Activated CD8-positive, alpha-beta T cell treated with anti-CD3 and anti-CD28 coated beads for 36 hours (primary cell): ENCODE data around the gene GNB1L. TPM values are rescaled to one million over a fixed set of nuclear protein-coding genes. Genes with fewer than 3 reads are reported as not detected.

Experiments
- ATAC-seq: fragments of 200-7000 bp; cut with Tn5 transposase; one replicate; pipeline ENCODE4 v1.10.0; 2021; ENCODE audit warnings: mild to moderate bottlenecking, moderate library complexity
- CTCF ChIA-PET: fragments of 350-600 bp; sonication (Branson Sonifier 250); formaldehyde crosslinking; loops from one replicate; lab custom pipeline; 2021; ENCODE audit warnings: antibody characterized with exemption; lab: Charles Lee
- POLR2A ChIA-PET: fragments of 350-600 bp; sonication (Branson Sonifier 250); formaldehyde crosslinking; loops from one replicate; lab custom pipeline; 2021; ENCODE audit warnings: antibody characterized with exemption; lab: Charles Lee
- DNase-seq: peaks from one replicate; pipeline ENCODE4 v3.0.0-alpha.2; 2020
- H3K27ac Mint-ChIP-seq: one replicate; pipeline ENCODE4 v1.8.0; 2021; ENCODE audit warnings: mild to moderate bottlenecking, mixed read lengths
- H3K27me3 Mint-ChIP-seq: one replicate; pipeline ENCODE4 v1.8.0; 2021; ENCODE audit warnings: mixed read lengths
- H3K36me3 Mint-ChIP-seq: one replicate; pipeline ENCODE4 v1.8.0; 2021; ENCODE audit warnings: low read depth, mixed read lengths
- H3K4me1 Mint-ChIP-seq: one replicate; pipeline ENCODE4 v1.8.0; 2021; ENCODE audit warnings: low read depth, mixed read lengths
- H3K4me3 Mint-ChIP-seq: one replicate; pipeline ENCODE4 v1.8.0; 2021; ENCODE audit warnings: mild to moderate bottlenecking, moderate library complexity, mixed read lengths
- H3K9me3 Mint-ChIP-seq: one replicate; pipeline ENCODE4 v1.8.0; 2021; ENCODE audit warnings: mixed read lengths
- intact Hi-C: fragments of 100-400 bp; cut with micrococcal nuclease; formaldehyde crosslinking; loops from one replicate; pipeline ENCODE4 v1.10.0; 2022
- total RNA-seq, 2 experiments: library from RNA; stranded (reverse); gene quantifications; one replicate each; pipeline ENCODE4 v1.2.3, GENCODE V29; 2021
- TF ChIP-seq, protein P1 (sequence below): fragments of 200-600 bp; IDR thresholded peaks from one replicate; pipeline ENCODE4 v1.8.0; 2022; ENCODE audit warnings: antibody characterized with exemption, mild to moderate bottlenecking

The GNB1L gene
- total RNA-seq, 2 experiments from 2014 or later = 16.2 to 17.4 TPM

DNA sequence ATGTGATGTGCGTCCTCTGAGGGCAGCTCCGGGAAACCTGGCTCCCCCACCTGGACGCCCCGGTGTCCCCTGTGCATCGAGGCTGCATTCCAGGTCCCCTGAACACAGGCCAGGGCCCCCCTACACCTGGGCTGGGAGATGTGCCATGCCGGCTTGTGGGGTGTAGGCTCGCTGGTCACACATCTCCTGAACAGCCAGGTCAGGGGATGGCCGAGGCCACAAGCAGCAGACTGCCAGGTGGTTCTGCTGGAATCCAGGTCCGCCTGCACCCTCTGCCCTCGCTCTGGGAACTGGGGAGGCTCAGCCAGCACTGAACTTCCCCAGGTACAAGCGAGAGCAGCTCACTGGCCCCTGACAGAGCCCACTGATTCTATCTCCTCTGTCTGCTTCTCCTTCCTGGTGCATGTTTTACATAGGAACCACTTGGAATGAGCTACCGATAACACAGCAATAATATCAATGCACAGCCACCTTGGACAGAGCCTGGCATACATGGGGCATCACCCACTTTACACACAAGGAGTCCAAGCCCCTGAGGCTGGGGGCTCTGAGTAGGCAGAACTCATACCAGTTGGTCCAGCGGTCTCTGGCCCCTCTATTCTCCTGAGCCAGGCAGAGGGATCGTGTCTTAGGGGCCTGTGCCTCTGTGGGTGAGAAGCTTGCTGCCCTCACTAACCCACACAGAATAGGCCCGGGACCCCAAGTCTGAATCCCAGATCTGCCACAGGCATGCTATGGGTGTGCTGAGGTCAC is 47.3 kb downstream of the GNB1L start:
- POLR2A ChIA-PET = no interaction called here
- intact Hi-C loops = no loop called here

DNA sequence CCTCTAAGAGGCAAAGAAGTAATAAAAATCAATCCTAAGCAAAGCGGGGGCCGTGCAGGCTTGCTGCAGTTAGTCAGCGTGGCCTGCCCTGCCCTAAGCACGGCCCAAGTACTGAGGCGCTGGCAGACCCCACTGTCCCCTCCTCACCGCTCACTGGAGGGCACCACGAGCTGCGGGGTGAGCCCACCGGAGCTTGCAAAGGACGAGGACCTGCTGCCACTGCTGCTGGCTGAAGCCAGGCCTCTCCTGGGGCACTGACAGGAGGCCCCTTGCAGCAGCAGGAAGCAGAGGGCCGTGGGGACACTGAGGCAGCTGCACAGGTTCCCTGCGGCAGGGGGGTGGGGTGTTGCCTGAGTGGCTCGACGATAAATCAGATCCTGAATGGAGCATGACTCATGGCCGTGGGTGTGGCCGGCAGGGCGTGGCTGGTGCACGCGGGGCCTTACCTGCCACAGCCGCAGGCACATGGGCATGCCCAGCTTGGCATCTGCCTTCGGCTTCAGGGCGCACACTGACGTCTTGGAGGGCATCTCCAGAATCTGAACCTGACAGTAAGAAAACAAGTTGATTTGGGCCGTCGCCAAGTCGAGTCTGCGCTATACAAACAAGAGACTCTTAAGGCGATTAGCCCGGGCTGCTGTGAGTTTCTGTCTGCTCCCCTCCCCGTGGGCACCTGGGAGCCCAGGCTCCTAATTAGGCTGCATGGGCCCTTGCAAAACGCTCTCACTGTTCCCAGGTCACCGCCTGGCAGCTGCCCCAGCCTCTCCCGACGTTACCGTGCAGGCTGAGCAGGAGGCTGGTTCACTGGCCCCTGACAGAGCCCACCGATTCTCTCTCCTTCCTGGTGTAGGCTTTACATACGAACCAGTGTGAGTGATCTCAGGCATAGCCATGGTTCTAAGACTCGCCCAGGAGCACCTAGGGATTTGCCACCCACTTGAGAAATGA is 48.2 kb downstream of the GNB1L start:
- no peaks in the 10 kb centered on the region for H3K4me1 Mint-ChIP-seq
- no peak for ATAC-seq

More for the DNA sequence above, 47.3 kb downstream of the GNB1L start:
- Mint-ChIP-seq H3K36me3 (no peaks in the 10 kb centered on the region), H3K4me3 (no peak overlapping the region), H3K4me1 (no peaks in the 10 kb centered on the region), H3K27ac (no peak overlapping the region), H3K9me3 (no peaks in the 10 kb centered on the region), H3K27me3 (no peaks in the 10 kb centered on the region)
- DNase-seq (no peak), ATAC-seq (no peak)
- CTCF ChIA-PET = no interaction called here
- TF ChIP-seq, protein P1, sequence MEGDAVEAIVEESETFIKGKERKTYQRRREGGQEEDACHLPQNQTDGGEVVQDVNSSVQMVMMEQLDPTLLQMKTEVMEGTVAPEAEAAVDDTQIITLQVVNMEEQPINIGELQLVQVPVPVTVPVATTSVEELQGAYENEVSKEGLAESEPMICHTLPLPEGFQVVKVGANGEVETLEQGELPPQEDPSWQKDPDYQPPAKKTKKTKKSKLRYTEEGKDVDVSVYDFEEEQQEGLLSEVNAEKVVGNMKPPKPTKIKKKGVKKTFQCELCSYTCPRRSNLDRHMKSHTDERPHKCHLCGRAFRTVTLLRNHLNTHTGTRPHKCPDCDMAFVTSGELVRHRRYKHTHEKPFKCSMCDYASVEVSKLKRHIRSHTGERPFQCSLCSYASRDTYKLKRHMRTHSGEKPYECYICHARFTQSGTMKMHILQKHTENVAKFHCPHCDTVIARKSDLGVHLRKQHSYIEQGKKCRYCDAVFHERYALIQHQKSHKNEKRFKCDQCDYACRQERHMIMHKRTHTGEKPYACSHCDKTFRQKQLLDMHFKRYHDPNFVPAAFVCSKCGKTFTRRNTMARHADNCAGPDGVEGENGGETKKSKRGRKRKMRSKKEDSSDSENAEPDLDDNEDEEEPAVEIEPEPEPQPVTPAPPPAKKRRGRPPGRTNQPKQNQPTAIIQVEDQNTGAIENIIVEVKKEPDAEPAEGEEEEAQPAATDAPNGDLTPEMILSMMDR = no peak

DNA sequence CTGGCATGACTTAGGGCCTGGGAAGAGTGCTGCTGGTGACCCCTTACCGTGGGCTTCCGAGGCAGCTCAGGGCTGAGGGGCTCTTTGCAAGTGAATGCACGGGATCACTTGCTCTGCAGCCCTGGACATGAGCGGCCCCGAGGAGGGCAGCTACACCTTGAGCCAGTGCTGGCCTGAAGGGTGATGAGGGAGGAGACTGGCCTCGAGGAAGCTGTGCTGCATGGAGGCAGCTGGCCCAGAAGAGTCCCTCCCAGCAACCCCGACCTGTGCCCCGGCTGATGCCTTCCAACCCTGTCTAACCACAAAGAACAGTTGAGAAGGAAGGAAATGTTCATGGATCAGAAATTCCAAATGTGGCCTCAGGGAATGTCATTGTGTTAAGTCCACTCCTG is 48.9 kb downstream of the GNB1L start:
- intact Hi-C loops = no loop called here
- CTCF ChIA-PET = no interaction called here
- H3K27me3 Mint-ChIP-seq = no peaks in the 10 kb centered on the region
- H3K9me3 Mint-ChIP-seq = no peaks in the 10 kb centered on the region
- TF ChIP-seq, protein P1 = no peak
- no peak overlapping the region for H3K4me3 Mint-ChIP-seq
- POLR2A ChIA-PET = no interaction called here
- H3K4me1 Mint-ChIP-seq = no peaks in the 10 kb centered on the region
- no peak overlapping the region for H3K27ac Mint-ChIP-seq
- DNase-seq = no peak
- no peak for ATAC-seq
- H3K36me3 Mint-ChIP-seq = no peaks in the 10 kb centered on the region

More for the DNA sequence above, 48.2 kb downstream of the GNB1L start:
- Mint-ChIP-seq H3K4me3 (no peak overlapping the region), H3K9me3 (no peaks in the 10 kb centered on the region), H3K27me3 (no peaks in the 10 kb centered on the region), H3K27ac (no peak overlapping the region), H3K36me3 (no peaks in the 10 kb centered on the region)
- TF ChIP-seq, protein P1 = no peak
- POLR2A ChIA-PET = no interaction called here
- CTCF ChIA-PET = no interaction called here
- intact Hi-C loops = no loop called here
- DNase-seq = no peak

DNA sequence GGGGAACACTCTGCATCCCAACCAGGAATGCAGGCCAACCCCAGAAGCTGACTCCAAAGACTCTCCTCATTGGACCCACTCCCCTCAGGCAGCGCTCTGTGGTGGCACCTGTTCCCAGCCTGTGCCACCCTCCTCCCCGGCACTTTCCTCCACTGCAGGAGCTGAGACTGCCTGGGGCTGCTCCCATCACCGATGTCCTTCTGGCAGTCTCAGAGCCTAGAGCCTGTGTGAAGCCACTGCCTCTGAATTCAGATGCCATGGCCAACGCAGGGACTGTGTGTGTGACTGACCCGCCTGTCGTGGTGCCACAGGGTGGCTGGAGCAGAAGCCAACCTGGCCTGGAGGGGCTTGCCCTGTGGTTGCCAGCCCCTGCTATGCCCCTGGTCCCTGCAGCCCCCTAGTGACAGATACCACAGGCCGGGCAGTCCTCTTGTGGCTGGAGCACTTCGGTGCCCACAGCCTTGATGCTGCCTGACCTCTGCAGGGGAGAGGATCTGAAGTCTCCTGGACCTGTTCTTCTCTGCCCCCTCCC is 50.9 kb downstream of the GNB1L start:
- H3K9me3 Mint-ChIP-seq = no peaks in the 10 kb centered on the region
- no peaks in the 10 kb centered on the region for H3K27me3 Mint-ChIP-seq
- no peak for ATAC-seq

More for the DNA sequence above, 50.9 kb downstream of the GNB1L start:
- intact Hi-C loops = no loop called here
- H3K36me3 Mint-ChIP-seq = no peaks in the 10 kb centered on the region
- ChIA-PET CTCF (no interaction called here), POLR2A (no interaction called here)
- no peak overlapping the region for H3K4me3 Mint-ChIP-seq
- no peaks in the 10 kb centered on the region for H3K4me1 Mint-ChIP-seq
- DNase-seq = no peak
- TF ChIP-seq, protein P1 = no peak
- H3K27ac Mint-ChIP-seq = no peak overlapping the region
